NK-92 (cell line): ENCODE data around the gene NUP98.

ENCODE experiments used
- DNase-seq: peaks from one replicate; lab custom pipeline; 2025; ENCODE audit not compliant: unreplicated experiment; lab: John Stamatoyannopoulos, UW

NUP98 gene

DNA sequence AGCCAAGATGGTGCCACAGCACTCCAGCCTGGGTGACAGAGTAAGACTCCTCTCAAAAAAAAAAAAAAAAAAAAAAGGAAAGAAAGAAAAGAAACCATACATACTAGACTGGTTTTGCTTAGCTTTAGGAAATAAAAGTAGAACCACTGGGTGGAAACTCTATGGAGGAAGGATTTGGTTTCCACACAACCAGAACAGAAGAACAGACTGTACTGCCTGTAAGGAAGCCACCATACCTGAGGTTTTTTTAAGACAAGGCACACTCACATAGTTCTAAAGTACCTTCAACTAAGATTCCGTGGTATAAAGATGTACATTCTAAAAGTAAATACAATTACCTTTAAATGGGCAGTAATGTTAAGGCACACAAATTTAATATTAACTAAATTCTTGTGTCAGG, 58.6 kb downstream of the NUP98 start:
- no peak for DNase-seq

DNA sequence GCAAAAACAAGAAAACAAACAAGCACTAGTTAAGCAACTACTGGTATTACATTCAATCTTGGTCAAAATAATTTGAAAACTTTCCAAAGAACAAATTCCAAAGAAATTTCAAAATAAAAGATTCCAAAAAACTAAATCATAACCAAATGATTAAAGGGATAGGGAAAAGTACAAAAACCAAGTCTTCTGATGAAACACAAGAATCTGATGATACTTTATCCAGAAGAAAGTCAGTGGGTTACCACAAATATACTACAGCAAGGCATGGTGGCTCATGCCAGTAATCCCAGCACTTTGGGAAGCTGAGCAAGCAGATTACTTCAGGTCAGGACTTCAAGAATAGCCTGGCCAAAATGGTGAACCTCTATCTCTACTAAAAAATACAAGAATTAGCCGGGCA, 59.1 kb downstream of the NUP98 start:
- DNase-seq: no peak

GRCh38 chr11:3737386-3737933, 59.9 kb downstream of the NUP98 start:
- DNase-seq: no peak

- DNase-seq: no peak
These were observed 60.5 kb downstream of the NUP98 start for GRCh38 chr11:3736816-3737215.

- DNase-seq: no peak
These were observed 61.5 kb downstream of the NUP98 start for GRCh38 chr11:3735827-3736226.

DNA sequence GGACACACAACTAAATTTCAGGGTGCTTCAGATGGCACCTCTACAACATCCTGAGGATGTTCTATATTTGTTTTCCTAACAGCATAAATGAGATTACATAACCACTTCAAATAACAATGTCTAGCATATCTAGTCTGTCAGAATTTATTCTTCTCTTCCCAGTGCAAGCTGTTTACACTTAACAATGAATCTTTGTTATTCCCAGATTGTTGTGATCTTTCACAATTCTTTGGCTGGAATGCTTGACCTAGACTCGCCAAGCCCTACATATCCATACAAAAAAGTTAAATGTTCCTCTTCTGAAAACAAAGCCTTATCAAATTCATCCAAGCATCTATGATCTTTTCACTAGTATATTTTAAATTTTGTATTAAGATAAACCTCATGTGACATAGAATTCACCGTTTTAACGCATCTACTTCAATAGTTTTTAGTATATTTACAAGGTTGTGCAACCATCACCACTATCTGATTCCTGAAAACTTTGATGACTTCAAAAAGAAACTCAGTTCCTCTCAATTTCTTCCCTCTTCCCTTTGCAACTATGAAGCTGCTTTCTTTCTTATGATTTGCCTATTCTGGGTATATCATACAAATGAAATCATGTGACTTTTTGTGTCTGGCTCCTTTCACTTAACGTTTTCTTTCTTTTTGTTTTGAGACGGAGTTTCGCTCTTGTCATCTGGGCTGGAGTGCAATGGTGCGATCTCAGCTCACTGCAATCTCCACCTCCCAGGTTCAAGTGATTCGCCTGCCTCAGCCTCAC, 64.5 kb downstream of the NUP98 start:
- no peak for DNase-seq

- DNase-seq: no peak
These were observed 74.2 kb downstream of the NUP98 start for GRCh38 chr11:3723014-3723708.

DNA sequence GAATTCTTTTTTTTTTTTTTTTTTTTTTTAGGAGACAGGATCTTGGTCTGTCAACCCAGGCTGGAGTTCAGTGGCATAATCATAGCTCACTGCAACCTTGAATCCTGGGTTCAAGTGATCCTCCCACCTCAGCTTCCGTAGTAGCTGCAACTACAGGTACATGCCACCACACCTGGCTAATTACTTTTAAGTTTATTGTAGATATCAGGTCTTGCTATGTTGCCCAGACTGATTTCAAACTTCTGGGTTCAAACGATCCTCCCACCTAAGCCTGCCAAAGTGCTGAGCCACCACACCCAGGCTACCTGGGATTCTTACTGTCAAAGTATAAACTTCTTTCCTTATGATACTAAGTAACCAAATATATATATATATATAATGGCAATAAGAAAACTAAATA, 75.3 kb downstream of the NUP98 start:
- DNase-seq: no peak

- DNase-seq: no peak
These were observed 76.4 kb downstream of the NUP98 start for GRCh38 chr11:3720997-3721396.

- DNase-seq: no peak
These were observed 85.1 kb downstream of the NUP98 start for GRCh38 chr11:3712274-3712673.

DNA sequence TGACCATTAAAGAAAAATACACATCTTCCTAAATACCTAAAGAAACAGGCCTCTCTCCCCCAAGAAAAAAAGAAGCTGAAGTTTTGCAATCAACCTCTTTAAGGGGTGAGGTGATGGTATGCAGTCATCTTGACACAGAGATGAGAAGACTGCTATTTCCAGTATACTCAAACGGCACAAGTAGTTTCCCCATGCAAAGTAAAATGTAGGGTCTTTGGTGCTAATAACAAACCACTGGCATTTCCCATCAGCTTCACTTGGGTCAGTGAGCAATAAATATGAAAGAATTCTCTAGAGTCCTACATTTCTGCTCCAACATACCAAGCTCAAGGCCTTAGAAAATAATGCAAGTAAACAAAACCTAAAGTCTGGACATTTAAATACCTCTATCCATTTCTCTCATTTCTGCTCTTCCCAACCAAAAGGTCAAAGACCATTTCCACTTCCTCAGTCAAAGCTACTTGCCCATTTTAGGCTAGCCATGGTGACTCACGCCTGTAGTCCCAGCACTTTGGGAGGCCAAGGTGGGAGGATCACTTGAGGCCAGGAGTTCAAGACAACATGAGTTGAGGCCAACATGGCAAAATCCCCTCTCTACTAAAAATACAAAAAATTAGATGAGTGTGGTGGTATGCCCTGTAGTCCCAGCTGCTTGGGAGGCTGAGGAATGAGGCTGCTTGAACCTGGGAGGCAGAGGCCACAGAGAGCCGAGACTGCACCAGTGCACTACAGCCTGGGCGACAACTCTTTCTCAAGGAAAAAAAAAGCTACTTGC, 86.7 kb downstream of the NUP98 start:
- DNase-seq: no peak

DNA sequence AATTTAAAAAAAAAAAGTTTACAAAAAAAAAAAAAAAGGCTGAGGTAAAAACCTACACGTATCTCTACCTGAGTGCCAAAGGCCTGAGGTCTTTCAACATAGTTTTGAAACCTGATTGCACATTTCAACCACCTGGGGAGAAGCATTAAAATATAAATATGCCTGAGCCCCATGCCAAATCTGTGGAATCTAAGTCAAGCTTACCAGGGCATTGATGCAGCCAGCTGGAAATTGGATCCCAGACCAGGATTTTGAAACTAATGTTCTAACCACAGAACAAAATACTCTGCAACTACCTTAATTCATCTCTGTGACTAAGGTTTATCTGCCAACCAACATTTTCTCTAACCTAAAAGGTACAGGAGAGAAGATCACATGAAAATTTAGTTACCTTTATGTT, 87.4 kb downstream of the NUP98 start:
- no peak for DNase-seq

DNA sequence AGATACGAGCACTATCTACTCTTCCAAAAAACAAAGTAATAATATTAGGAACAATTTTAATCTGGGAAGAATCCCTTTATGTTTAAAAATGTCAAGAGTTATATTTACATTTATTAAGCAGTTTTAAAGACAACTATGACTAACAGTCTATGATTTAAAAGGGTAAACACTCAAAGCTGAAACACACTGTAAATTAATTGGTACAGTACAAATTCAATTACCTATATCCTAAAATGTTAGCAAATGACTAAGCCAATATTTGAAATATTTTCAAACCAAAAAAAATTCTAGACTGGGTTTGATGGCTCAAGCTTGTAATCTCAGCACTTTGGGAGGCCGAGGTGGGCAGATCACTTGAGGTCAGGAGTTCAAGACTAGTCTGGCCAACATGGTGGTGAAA, 90.2 kb downstream of the NUP98 start:
- no peak for DNase-seq

DNA sequence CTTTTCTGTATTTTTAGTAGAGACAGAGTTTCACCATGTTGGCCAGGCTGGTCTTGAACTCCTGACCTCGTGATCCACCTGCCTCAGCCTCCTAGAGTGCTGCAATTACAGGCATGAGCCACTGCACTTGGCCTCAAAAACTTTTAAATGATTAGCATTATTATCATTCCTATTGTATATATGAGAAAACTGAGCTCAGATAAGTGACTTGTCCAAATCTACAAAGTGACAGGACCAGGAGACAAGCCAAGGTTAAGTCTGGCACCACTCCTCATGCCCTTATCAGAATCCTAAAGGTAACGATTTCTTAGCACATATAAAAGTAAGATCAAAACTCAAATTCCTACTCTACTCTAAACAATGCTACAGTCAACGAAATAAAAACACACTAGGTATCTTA, 94.0 kb downstream of the NUP98 start:
- no peak for DNase-seq

- DNase-seq: no peak
These were observed 96.4 kb downstream of the NUP98 start for GRCh38 chr11:3700910-3701309.

- DNase-seq: no peak
These were observed 96.9 kb downstream of the NUP98 start for GRCh38 chr11:3700410-3700809.

- no peak for DNase-seq
These were observed 110.6 kb downstream of the NUP98 start for GRCh38 chr11:3686751-3687150.

DNA sequence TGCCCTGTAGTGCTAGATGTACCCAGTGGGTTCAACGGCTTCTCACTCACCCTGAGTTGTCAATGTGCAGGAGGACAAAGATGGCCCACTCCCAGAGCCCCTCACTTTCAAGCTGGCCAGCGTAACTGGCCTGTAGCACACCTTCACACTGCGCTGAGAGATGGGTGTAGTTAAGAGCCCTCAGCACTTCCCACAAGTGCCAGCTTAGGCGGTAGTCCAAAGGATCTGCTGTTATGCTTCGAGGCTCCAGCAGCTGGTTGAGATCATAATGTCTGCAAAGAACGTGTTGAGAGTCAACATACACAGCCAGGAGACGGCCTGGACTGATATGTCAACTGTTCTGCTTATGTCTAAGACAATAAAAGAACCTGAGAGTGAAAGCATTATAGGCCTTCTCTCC, 111.4 kb downstream of the NUP98 start:
- no peak for DNase-seq

- no peak for DNase-seq
These were observed 112.6 kb downstream of the NUP98 start for GRCh38 chr11:3684819-3685172.

DNA sequence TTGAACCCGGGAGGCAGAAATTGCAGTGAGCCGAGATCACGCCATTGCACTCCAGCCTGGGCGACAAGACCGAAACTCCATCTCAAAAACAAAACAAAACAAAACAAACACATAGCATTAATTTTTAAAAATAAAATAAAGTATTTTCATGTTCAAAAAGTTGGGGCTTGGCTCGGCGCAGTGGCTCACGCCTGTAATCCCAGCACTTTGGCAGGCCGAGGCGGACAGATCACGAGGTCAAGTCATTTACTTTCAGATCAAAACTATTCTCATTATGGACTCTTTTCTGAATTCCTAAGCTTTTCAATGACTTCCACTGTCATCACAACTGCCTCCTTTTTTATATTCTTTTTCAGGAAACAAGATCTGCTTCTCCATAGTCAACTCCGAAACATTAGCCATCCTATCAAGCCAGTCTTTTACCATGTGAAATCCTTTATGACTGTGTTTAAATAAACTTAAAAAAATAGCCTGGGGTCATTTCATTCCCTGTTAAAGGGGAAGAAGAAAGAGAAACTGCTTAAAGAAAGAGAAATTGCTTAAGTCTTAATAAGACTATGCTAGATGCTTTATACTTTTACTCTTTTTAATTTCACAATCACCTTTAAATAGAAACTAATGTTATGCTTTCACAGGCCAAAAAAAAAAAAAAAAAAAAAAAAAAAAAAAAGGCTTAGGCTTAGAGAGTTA, 113.1 kb downstream of the NUP98 start:
- DNase-seq: no peak

DNA sequence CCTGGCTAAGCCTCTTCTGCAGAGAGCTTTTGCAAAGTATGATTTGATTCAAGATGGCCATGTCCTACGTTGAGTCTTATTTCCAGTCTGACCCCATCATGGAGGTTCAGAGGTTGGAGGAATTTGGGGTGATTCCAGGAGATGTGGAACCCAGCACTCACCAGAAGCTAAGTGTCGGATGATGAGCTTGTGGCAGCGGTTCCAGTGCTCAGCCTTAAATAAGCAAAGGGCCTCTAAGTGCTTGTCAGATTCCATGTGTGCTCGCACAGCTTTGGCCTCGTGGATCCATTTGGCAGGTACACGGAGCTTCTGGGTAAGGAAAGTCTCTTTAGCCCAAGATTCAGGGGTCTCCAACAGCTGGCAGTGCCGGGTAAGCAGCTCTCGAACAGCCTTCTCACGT, 114.3 kb downstream of the NUP98 start:
- no peak for DNase-seq
